Caki2 (cell line): ENCODE measurements around the gene ASB4. TPM values are rescaled to one million over a fixed set of nuclear protein-coding genes. Genes with fewer than 3 reads are reported as not detected.
"Not testable (repeated sequence)": the region's sequence is repeated elsewhere in the genome, so short reads cannot be mapped to it uniquely, and the experiment has no call there.

Experiments used
- DNase-seq: peaks from one replicate; pipeline ENCODE4 v3.0.0-alpha.2; 2015; ENCODE audit warnings: low read depth
- in situ Hi-C: cut with HindIII; loops from 2 replicates; pipeline ENCODE4 v1.10.0; 2016; ENCODE audit warnings: low sequenced_read_pairs, low pct_unique_long_range_greater_than_20kb, mixed read lengths
- total RNA-seq: library from RNA; depleted of rRNA; stranded (reverse); fragments of >200 nt; shearing (Covaris generic); gene quantifications from 2 replicates; pipeline ENCODE4 v1.2.3, GENCODE V29; 2014; ENCODE audit warnings: low replicate concordance

ASB4 gene
- total RNA-seq, 1 experiment from 2014 or later: not detected

GRCh38 chr7:95540366-95540765, 54.6 kb downstream of the ASB4 start:
- in situ Hi-C loops: no loop called here

GRCh38 chr7:95543312-95543711, 57.6 kb downstream of the ASB4 start:
- in situ Hi-C loops: no loop called here
- no peak for DNase-seq

More at GRCh38 chr7:95540366-95540765, 54.6 kb downstream of the ASB4 start:
- DNase-seq: no peak

- in situ Hi-C loops: no loop called here
- no peak for DNase-seq
Measured at GRCh38 chr7:95544171-95544570, 58.4 kb downstream of the ASB4 start.

- in situ Hi-C loops: no loop called here
- DNase-seq: peak; percentile 55
Measured at GRCh38 chr7:95545007-95545615, 59.4 kb downstream of the ASB4 start.

- in situ Hi-C loops: no loop called here
- no peak for DNase-seq
Measured at GRCh38 chr7:95545673-95546072, 59.9 kb downstream of the ASB4 start.

- in situ Hi-C loops: no loop called here
- no peak for DNase-seq
Measured at GRCh38 chr7:95546647-95547046, 60.9 kb downstream of the ASB4 start.

- in situ Hi-C loops: no loop called here
- DNase-seq: no peak
Measured at GRCh38 chr7:95547361-95548348, 61.9 kb downstream of the ASB4 start.

GRCh38 chr7:95549818-95550529, 64.2 kb downstream of the ASB4 start:
- in situ Hi-C loops: no loop called here
- DNase-seq: peak; percentile 70

GRCh38 chr7:95550546-95550945, 64.8 kb downstream of the ASB4 start:
- no peak for DNase-seq
- in situ Hi-C loops: no loop called here

- DNase-seq, in situ Hi-C loops: not testable (repeated sequence)
Measured at GRCh38 chr7:95552010-95552926, 66.5 kb downstream of the ASB4 start.

GRCh38 chr7:95553939-95554338, 68.2 kb downstream of the ASB4 start:
- in situ Hi-C loops: no loop called here
- DNase-seq: no peak

- DNase-seq: no peak
- in situ Hi-C loops: no loop called here
Measured at GRCh38 chr7:95556777-95557176, 71.0 kb downstream of the ASB4 start.

- DNase-seq: no peak
- in situ Hi-C loops: no loop called here
Measured at GRCh38 chr7:95558864-95559263, 73.1 kb downstream of the ASB4 start.

- in situ Hi-C loops: no loop called here
- no peak for DNase-seq
Measured at GRCh38 chr7:95560674-95561073, 74.9 kb downstream of the ASB4 start.

GRCh38 chr7:95569720-95570119, 84.0 kb downstream of the ASB4 start:
- in situ Hi-C loops: no loop called here
- DNase-seq: no peak

GRCh38 chr7:95577137-95577536, 91.4 kb downstream of the ASB4 start:
- peak; percentile 46 for DNase-seq
- in situ Hi-C loops: no loop called here

GRCh38 chr7:95578299-95578855, 92.6 kb downstream of the ASB4 start:
- in situ Hi-C loops: no loop called here
- no peak for DNase-seq

- in situ Hi-C loops: no loop called here
Measured at GRCh38 chr7:95579318-95579717, 93.6 kb downstream of the ASB4 start.

More at GRCh38 chr7:95579318-95579717, 93.6 kb downstream of the ASB4 start:
- no peak for DNase-seq
